GM18909 (cell line): ENCODE results near the gene RBM34.
"Not testable (repeated sequence)": the region's sequence is repeated elsewhere in the genome, so short reads cannot be mapped to it uniquely, and the experiment has no call there.

Experiments
- ATAC-seq: cut with Tn5 transposase; IDR thresholded peaks from one replicate; pipeline ENCODE4 v1.9.1; 2021; ENCODE audit warnings: mild to moderate bottlenecking; ENCODE audit not compliant: unreplicated experiment, poor library complexity

The RBM34 gene

DNA sequence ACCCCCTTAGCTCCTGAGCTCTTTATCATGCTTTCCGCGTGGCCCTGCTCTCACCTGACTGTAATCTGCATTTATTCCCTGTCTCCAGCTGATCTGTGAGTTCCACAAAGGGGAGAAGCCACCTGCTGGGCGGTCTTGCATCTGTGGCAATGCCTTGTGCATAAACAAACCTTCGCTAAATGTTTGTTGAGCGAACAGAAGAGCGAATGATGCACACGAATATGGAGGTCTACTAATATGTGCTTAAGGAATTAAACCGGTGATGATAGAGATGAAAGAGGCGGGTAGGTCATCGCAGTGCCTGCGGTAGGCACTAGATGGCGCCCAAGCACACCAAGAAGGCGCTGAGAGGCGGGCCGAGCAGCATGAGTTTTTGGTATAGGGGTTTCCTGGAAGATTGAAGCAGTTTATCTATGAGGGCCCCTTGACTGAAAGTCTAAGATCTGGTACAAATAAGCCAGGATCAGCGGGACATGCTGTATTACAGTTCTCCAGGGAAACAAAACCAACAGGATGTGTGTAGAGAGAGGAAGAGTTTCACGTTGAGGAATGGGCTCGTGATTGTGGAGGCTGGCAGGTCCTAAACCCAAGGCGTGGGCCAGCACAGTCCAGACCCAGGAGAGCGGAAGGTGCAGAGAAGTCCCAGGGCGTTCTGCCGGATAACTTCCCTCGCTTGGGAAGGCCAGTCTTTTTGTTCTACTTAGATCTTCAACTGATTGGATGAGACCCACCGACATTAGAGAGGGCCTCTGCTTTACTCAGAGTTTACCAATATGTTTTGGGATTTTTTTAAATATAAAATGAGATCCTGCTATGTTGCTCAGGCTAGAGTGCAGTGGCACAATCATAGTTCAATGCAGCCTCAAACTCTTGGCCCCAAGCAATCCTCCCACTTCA lies 67.1 kb downstream of the RBM34 start:
- ATAC-seq = peak; percentile 64

- no peak for ATAC-seq
Observed at GRCh38 chr1:235093013-235093695, 67.9 kb downstream of the RBM34 start.

- not testable (repeated sequence) for ATAC-seq
Observed at GRCh38 chr1:235092415-235092814, 68.6 kb downstream of the RBM34 start.

DNA sequence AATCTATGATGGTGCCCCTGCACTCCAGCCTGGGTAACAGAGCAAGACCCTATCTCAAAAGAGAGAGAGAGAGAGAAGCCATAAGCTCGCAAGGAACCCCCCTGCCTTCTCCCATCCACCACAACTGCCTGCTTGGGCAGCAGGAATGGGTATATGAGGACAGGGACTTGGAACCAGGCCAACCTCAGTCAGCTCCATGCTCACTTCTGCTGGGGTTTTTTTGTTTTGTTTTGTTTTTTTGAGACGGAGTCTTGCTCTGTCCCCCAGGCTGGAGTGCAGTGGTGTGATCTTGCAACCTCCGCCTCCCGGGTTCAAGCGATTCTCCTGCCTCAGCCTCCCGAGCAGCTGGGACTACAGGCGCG lies 69.0 kb downstream of the RBM34 start:
- ATAC-seq = not testable (repeated sequence)

DNA sequence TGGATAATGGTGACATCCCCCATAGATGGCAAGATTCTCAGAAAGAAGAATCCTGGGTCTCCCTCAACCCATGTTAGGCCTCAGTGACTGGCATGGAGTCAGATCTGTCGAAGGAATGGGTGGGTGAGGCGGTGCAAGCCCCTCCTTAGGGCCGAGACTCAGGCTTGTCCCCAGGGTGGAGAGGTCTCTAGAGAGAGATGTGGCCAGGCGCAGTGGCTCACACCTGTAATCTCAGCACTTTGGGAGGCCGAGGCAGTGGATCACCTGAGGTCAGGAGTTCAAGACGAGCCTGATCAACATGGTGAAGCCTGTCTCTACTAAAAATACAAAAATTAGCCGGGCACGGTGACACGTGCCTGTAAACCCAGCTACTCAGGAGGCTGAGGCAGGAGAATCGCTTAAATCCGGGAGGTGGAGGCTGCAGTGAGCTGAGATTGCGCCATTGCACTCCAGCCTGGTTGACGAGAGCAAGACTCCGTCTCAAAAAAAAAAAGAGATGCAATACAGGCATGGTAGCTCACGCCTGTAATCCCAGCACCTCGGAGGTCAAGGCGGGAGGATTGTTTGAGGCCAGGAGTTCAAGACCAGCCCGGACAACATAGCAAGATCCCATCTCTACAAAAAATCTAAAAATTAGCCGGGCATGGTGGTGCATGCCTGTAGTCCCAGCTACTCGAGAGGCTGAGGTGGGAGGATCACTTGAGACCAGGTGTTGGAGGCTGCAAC lies 69.6 kb downstream of the RBM34 start:
- ATAC-seq = not testable (repeated sequence)

GRCh38 chr1:235090406-235091069 lies 70.5 kb downstream of the RBM34 start:
- ATAC-seq = no peak

DNA sequence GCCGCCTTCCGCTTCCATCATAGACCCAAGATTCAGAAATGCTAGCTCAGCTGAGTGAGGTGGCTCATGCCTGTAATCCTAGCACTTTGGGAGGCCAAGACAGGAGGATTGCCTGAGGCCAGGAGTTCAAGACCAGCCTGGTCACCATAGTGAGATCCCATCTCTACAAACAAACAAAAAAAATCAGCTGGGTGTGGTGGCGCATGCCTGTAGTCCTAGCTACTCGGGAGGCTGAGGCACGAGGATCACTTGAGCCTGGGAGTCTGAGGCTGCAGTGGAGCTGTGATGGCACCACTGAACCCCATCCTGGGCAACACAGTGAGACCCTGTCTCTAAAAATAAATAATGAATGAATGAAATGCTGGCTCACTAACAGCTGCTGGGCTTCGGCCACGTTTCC lies 72.1 kb downstream of the RBM34 start:
- no peak for ATAC-seq

GRCh38 chr1:235088430-235088829 lies 72.6 kb downstream of the RBM34 start:
- no peak for ATAC-seq

DNA sequence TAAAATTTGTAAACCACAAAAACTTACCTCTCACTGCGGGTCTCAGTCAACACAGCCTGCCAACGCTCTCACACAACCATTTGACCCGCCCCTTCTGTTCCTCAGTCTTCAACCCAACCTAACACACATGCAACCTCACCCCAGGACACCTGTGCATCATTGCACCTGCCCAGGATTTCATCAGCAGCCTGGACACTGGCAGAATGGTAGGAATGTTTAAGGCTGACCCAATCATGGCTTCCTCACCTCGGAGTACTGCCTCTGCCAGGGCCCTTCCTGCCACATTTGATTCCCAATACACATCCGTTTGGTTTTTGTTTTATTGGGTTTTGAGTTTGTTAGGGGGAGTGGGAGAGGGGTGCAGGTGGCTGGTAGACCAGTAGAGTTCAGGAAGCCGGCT lies 73.1 kb downstream of the RBM34 start:
- no peak for ATAC-seq

DNA sequence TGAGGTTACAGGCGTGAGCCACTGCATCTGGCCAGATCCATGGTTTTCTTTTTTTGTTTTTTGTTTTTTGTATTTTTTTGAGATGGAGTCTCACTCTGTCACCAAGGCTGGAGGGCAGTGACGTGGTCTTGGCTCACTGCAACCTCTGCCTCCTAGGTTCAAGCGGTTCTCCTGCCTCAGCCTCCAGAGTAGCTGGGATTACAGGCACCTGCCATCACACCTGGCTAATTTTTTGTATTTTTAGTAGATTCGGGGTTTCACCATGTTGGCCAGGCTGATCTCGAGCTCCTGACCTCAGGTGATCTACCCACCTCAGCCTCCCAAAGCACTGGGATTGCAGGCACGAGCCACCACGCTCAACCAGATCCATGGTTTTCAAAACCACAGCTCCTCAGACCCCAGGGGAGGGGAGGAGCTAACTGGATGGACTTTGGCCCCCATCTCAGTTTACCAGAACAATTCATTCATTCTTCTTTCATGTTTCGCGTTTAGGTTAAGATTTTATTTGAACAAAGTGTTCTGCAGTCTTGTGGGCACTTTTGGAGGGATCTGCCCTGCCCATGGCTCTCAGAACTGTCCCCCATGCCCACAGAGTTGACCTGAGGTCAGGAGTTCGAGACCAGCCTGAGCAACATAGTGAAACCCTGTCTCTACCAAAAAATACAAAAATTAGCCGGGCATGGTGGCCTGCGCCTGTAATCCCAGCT lies 75.5 kb downstream of the RBM34 start:
- ATAC-seq = not testable (repeated sequence)
